ENCODE measurements around the gene LONP2. TPM values are rescaled to one million over a fixed set of nuclear protein-coding genes. Genes with fewer than 3 reads are reported as not detected.

Gene LONP2
- total and polyA plus RNA-seq, 4 donors, result 30.0 to 304 (median 52.8) TPM

- peak; percentile 45 to 62 for TF ChIP-seq RAD21 (IDR thresholded peaks at IDR 0.05)
- TF ChIP-seq, protein P1, sequence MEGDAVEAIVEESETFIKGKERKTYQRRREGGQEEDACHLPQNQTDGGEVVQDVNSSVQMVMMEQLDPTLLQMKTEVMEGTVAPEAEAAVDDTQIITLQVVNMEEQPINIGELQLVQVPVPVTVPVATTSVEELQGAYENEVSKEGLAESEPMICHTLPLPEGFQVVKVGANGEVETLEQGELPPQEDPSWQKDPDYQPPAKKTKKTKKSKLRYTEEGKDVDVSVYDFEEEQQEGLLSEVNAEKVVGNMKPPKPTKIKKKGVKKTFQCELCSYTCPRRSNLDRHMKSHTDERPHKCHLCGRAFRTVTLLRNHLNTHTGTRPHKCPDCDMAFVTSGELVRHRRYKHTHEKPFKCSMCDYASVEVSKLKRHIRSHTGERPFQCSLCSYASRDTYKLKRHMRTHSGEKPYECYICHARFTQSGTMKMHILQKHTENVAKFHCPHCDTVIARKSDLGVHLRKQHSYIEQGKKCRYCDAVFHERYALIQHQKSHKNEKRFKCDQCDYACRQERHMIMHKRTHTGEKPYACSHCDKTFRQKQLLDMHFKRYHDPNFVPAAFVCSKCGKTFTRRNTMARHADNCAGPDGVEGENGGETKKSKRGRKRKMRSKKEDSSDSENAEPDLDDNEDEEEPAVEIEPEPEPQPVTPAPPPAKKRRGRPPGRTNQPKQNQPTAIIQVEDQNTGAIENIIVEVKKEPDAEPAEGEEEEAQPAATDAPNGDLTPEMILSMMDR (IDR thresholded peaks at IDR 0.05; ENCODE audit: low read depth, low read length, missing input control), result no peak
- TF ChIP-seq, protein P2, sequence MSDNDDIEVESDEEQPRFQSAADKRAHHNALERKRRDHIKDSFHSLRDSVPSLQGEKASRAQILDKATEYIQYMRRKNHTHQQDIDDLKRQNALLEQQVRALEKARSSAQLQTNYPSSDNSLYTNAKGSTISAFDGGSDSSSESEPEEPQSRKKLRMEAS (IDR thresholded peaks at IDR 0.05), result peak; percentile 55
- TF ChIP-seq YY1 (IDR thresholded peaks at IDR 0.05), result peak; percentile 76
- TF ChIP-seq HNF4A (conservative IDR thresholded peaks at IDR 0.05), result peak; percentile 59 to 60
- peak; percentile 76 to 85 for TF ChIP-seq RXRA (IDR thresholded peaks at IDR 0.05)
- TF ChIP-seq GABPA (IDR thresholded peaks at IDR 0.05 in 1 of 2, conservative IDR thresholded peaks at IDR 0.05 in 1 of 2), result no peak
- TF ChIP-seq JUND (IDR thresholded peaks at IDR 0.05), result peak; percentile 68 to 83
- no peak for TF ChIP-seq HNF4G (IDR thresholded peaks at IDR 0.05)
- peak; percentile 75 for TF ChIP-seq SP1 (IDR thresholded peaks at IDR 0.05)
- TF ChIP-seq EGR1 (IDR thresholded peaks at IDR 0.05; ENCODE audit: low read depth in 2 of 2), result no peak
- no peak for TF ChIP-seq FOXA2 (IDR thresholded peaks at IDR 0.05)
- TF ChIP-seq, protein P3, sequence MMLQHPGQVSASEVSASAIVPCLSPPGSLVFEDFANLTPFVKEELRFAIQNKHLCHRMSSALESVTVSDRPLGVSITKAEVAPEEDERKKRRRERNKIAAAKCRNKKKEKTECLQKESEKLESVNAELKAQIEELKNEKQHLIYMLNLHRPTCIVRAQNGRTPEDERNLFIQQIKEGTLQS (IDR thresholded peaks at IDR 0.05), result peak; percentile 98
- TF ChIP-seq TAF1 (conservative IDR thresholded peaks at IDR 0.05), result peak; percentile 31
- peak overlapping the region; percentile 91 for H3K9ac ChIP-seq (ENCODE audit: low read depth in 1 of 2, low read length in 2 of 2)
- DNase-seq (ENCODE audit: low spot score), result no peak
- no peaks in the 10 kb centered on the region for H3K27me3 ChIP-seq (ENCODE audit: control insufficient read depth in 4 of 4, insufficient read depth in 4 of 4, low read length in 3 of 4)
- peaks cover 0 to 5% (median 2%) of the 10 kb centered on the region in 4 donors for H3K36me3 ChIP-seq (ENCODE audit: control insufficient read depth in 4 of 4, insufficient read depth in 3 of 4, low read depth in 1 of 4, low read length in 3 of 4)
- H3K4me1 ChIP-seq (ENCODE audit: control insufficient read depth in 4 of 4, insufficient read depth in 4 of 4, low read length in 3 of 4), result peaks cover 6 to 29% (median 12%) of the 10 kb centered on the region in 4 donors
- WGBS, result 18% methylated on average over 21 of the region's 21 CpGs
- peak overlapping the region; percentile 97 to 99 for H3K27ac ChIP-seq (ENCODE audit: low read depth in 1 of 2, low read length in 2 of 2)
- H3K4me3 ChIP-seq (ENCODE audit: low read depth in 1 of 3, low read length in 3 of 3), result peak overlapping the region; percentile 63 to 81 (median 66)
- no peaks in the 10 kb centered on the region for H3K9me3 ChIP-seq (ENCODE audit: control insufficient read depth in 4 of 4, low read length in 3 of 4)
Measured at GRCh38 chr16:48366165-48367093, 122.3 kb downstream of the LONP2 start.

GRCh38 chr16:48367441-48368049 lies 123.4 kb downstream of the LONP2 start:
- 76% methylated on average over 2 of the region's 2 CpGs for WGBS
- Histone ChIP-seq H3K27ac (ENCODE audit: low read depth in 1 of 2, low read length in 2 of 2) (peak overlapping the region in 1 of 2 donors; percentile 9), H3K36me3 (ENCODE audit: control insufficient read depth in 4 of 4, insufficient read depth in 3 of 4, low read depth in 1 of 4, low read length in 3 of 4) (no peaks in the 10 kb centered on the region), H3K9me3 (ENCODE audit: control insufficient read depth in 4 of 4, low read length in 3 of 4) (no peaks in the 10 kb centered on the region), H3K27me3 (ENCODE audit: control insufficient read depth in 4 of 4, insufficient read depth in 4 of 4, low read length in 3 of 4) (no peaks in the 10 kb centered on the region), H3K4me3 (ENCODE audit: low read depth in 1 of 3, low read length in 3 of 3) (no peak overlapping the region), H3K9ac (ENCODE audit: low read depth in 1 of 2, low read length in 2 of 2) (no peak overlapping the region), H3K4me1 (ENCODE audit: control insufficient read depth in 4 of 4, insufficient read depth in 4 of 4, low read length in 3 of 4) (peaks cover 6 to 30% (median 12%) of the 10 kb centered on the region in 4 donors)
- DNase-seq (ENCODE audit: low spot score), result no peak
- TF ChIP-seq EGR1 (IDR thresholded peaks at IDR 0.05; ENCODE audit: low read depth in 2 of 2), result no peak

GRCh38 chr16:48369765-48370164 lies 125.7 kb downstream of the LONP2 start:
- Histone ChIP-seq H3K9ac (ENCODE audit: low read depth in 1 of 2, low read length in 2 of 2) (no peak overlapping the region), H3K9me3 (ENCODE audit: control insufficient read depth in 4 of 4, low read length in 3 of 4) (no peaks in the 10 kb centered on the region), H3K27me3 (ENCODE audit: control insufficient read depth in 4 of 4, insufficient read depth in 4 of 4, low read length in 3 of 4) (no peaks in the 10 kb centered on the region), H3K27ac (ENCODE audit: low read depth in 1 of 2, low read length in 2 of 2) (no peak overlapping the region), H3K36me3 (ENCODE audit: control insufficient read depth in 4 of 4, insufficient read depth in 3 of 4, low read depth in 1 of 4, low read length in 3 of 4) (no peaks in the 10 kb centered on the region), H3K4me3 (ENCODE audit: low read depth in 1 of 3, low read length in 3 of 3) (no peak overlapping the region), H3K4me1 (ENCODE audit: control insufficient read depth in 4 of 4, insufficient read depth in 4 of 4, low read length in 3 of 4) (peaks cover 13 to 42% (median 21%) of the 10 kb centered on the region in 4 donors)
- 89% methylated on average over 1 of the region's 1 CpG for WGBS
- no peak for DNase-seq (ENCODE audit: low spot score)
- no peak for TF ChIP-seq YY1 (IDR thresholded peaks at IDR 0.05)
- TF ChIP-seq, protein P3 (IDR thresholded peaks at IDR 0.05), result no peak
- no peak for TF ChIP-seq TAF1 (conservative IDR thresholded peaks at IDR 0.05)
- TF ChIP-seq HNF4A (conservative IDR thresholded peaks at IDR 0.05), result no peak
- no peak for TF ChIP-seq RAD21 (IDR thresholded peaks at IDR 0.05)
- no peak for TF ChIP-seq JUND (IDR thresholded peaks at IDR 0.05)
- TF ChIP-seq FOXA2 (IDR thresholded peaks at IDR 0.05), result no peak
- TF ChIP-seq RXRA (IDR thresholded peaks at IDR 0.05), result no peak
- TF ChIP-seq, protein P1 (IDR thresholded peaks at IDR 0.05; ENCODE audit: low read depth, low read length, missing input control), result no peak
- no peak for TF ChIP-seq SP1 (IDR thresholded peaks at IDR 0.05)
- no peak for TF ChIP-seq GABPA (IDR thresholded peaks at IDR 0.05 in 1 of 2, conservative IDR thresholded peaks at IDR 0.05 in 1 of 2)
- TF ChIP-seq REST (IDR thresholded peaks at IDR 0.05), result no peak
